HAP-1 (cell line): ENCODE results near the gene PCDHA3.
"Not testable (repeated sequence)": the region's sequence is repeated elsewhere in the genome, so short reads cannot be mapped to it uniquely, and the experiment has no call there.

Source experiments
- DNase-seq, 2 experiments: peaks; one replicate each; pipeline ENCODE4 v3.0.0-alpha.2; 2016 to 2020; ENCODE audit warnings: low spot score in 2 of 2
- H3K27me3 ChIP-seq: fragments of 250-450 bp; sonication (Bioruptor Pico); 2 replicates; pipeline ENCODE4 v1.5.1; 2020; ENCODE audit warnings: low read depth, mild to moderate bottlenecking, moderate library complexity
- H3K36me3 ChIP-seq: fragments of 250-450 bp; sonication (Bioruptor Pico); replicated peaks from 2 replicates; pipeline ENCODE4 v1.5.1; 2020; ENCODE audit warnings: mild to moderate bottlenecking
- H3K4me1 ChIP-seq: fragments of 250-450 bp; sonication (Bioruptor Pico); 2 replicates; pipeline ENCODE4 v1.5.1; 2020; ENCODE audit warnings: mild to moderate bottlenecking
- H3K4me3 ChIP-seq: fragments of 250-450 bp; sonication (Bioruptor Pico); 2 replicates; pipeline ENCODE4 v1.5.1; 2020; ENCODE audit warnings: mild to moderate bottlenecking, moderate library complexity
- H3K9me3 ChIP-seq: fragments of 250-450 bp; sonication (Bioruptor Pico); 2 replicates; pipeline ENCODE4 v1.5.1; 2020; ENCODE audit warnings: mild to moderate bottlenecking, moderate library complexity
- in situ Hi-C: fragments of 300-500 bp; cut with MboI; formaldehyde crosslinking; loops from 3 replicates; pipeline ENCODE4 v1.14.3; 2020; ENCODE audit warnings: low sequenced_read_pairs, inconsistent platforms, mixed read lengths

The PCDHA3 gene

DNA sequence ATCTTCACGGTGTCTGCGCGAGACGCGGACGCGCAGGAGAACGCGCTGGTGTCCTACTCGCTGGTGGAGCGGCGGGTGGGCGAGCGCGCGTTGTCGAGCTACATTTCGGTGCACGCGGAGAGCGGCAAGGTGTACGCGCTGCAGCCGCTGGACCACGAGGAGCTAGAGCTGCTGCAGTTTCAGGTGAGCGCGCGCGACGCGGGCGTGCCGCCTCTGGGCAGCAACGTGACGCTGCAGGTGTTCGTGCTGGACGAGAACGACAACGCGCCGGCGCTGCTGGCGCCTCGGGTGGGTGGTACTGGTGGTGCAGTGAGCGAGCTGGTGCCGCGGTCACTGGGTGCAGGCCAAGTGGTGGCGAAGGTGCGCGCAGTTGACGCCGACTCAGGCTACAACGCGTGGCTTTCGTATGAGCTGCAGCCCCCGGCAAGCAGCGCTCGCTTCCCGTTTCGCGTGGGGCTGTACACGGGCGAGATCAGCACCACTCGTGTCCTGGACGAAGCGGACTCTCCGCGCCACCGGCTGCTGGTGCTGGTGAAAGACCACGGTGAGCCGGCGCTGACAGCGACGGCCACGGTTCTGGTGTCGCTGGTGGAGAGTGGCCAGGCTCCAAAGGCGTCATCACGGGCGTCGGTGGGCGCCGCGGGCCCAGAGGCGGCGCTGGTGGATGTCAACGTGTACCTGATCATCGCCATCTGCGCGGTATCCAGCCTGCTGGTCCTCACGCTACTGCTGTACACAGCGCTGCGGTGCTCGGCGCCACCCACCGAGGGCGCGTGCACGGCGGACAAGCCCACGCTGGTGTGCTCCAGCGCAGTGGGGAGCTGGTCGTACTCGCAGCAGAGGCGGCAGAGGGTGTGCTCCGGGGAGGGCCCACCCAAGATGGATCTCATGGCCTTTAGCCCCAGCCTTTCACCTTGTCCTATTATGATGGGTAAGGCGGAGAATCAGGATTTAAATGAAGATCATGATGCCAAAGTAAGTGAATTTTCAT lies 28.9 kb downstream of the PCDHA3 start:
- H3K27me3 ChIP-seq, H3K4me1 ChIP-seq, in situ Hi-C loops, H3K9me3 ChIP-seq, H3K4me3 ChIP-seq, H3K36me3 ChIP-seq, DNase-seq: not testable (repeated sequence)

DNA sequence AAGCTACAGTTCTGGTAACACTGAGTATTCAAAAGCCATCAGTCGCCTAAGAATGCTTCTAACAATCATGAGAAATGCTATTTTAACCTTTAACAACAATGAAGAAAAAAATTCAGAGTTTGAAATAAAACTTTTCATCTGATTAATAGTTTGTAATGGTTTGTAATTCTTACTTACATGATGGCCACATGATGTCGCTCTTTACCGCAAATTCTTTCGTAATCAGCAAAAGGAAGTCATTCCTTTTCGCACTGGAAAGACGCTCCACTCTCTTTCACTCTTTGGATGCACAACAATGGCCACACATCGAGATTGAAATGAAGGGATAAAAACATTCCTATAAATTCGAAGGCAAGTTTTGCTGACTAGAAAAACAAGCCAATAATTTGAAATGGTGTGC lies 33.1 kb downstream of the PCDHA3 start, which contains the start of gene PCDHA7:
TSS of gene PCDHA7 (plus strand) at position 277 of the 400 bp plus-strand sequence. CDS start at position 392, 115 bp downstream.
- in situ Hi-C loops = no loop called here
- no peaks in the 10 kb centered on the region for H3K36me3 ChIP-seq
- H3K27me3 ChIP-seq = no peaks in the 10 kb centered on the region
- DNase-seq = no peak
- H3K4me1 ChIP-seq = no peaks in the 10 kb centered on the region
- H3K9me3 ChIP-seq = peaks cover 2% of the 10 kb centered on the region; the same call in 1 of the 2 replicates
- H3K4me3 ChIP-seq = no peak within 1 kb of the TSS

DNA sequence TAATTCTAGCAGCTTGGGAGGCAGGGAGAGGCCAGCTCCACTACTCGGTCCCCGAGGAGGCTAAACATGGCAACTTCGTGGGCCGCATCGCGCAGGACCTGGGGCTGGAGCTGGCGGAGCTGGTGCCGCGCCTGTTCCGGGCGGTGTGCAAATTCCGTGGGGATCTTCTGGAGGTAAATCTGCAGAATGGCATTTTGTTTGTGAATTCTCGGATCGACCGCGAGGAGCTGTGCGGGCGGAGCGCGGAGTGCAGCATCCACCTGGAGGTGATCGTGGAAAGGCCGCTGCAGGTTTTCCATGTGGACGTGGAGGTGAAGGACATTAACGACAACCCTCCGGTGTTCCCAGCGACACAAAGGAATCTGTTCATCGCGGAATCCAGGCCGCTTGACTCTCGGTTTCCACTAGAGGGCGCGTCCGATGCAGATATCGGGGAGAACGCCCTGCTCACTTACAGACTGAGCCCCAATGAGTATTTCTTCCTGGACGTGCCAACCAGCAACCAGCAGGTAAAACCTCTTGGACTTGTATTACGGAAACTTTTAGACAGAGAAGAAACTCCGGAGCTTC lies 33.7 kb downstream of the PCDHA3 start:
- H3K4me1 ChIP-seq, H3K4me3 ChIP-seq, in situ Hi-C loops, H3K27me3 ChIP-seq, H3K36me3 ChIP-seq, DNase-seq, H3K9me3 ChIP-seq: not testable (repeated sequence)

- Histone ChIP-seq H3K36me3 (no peaks in the 10 kb centered on the region), H3K9me3 (peaks cover 2% of the 10 kb centered on the region; the same call in 1 of the 2 replicates), H3K27me3 (no peaks in the 10 kb centered on the region), H3K4me1 (no peaks in the 10 kb centered on the region), H3K4me3 (no peak overlapping the region)
- in situ Hi-C loops = no loop called here
- no peak for DNase-seq
Measured at GRCh38 chr5:140835622-140836510, 35.0 kb downstream of the PCDHA3 start.

GRCh38 chr5:140840978-140841962 lies 40.4 kb downstream of the PCDHA3 start, which contains the start of gene PCDHA8:
Gene PCDHA8 (plus strand): TSS chr5:140841187. CDS start chr5:140841322, 135 bp downstream.
- Histone ChIP-seq H3K4me3 (no peak within 1 kb of the TSS), H3K9me3 (no peaks in the 10 kb centered on the region), H3K27me3 (no peaks in the 10 kb centered on the region), H3K4me1 (no peaks in the 10 kb centered on the region), H3K36me3 (no peaks in the 10 kb centered on the region)
- peak in 1 of 2 experiments; percentile 40 for DNase-seq
- in situ Hi-C loops = no loop called here

GRCh38 chr5:140842798-140843733 lies 42.2 kb downstream of the PCDHA3 start:
- H3K4me3 ChIP-seq = no peak overlapping the region
- H3K4me1 ChIP-seq = no peaks in the 10 kb centered on the region
- no peak for DNase-seq
- no peaks in the 10 kb centered on the region for H3K27me3 ChIP-seq
- no peaks in the 10 kb centered on the region for H3K36me3 ChIP-seq
- in situ Hi-C loops = no loop called here
- H3K9me3 ChIP-seq = no peaks in the 10 kb centered on the region

- in situ Hi-C loops, DNase-seq, H3K9me3 ChIP-seq, H3K36me3 ChIP-seq, H3K4me1 ChIP-seq, H3K4me3 ChIP-seq, H3K27me3 ChIP-seq: not testable (repeated sequence)
Measured at GRCh38 chr5:140848139-140849102, 47.6 kb downstream of the PCDHA3 start, which contains the start of gene PCDHA9. Gene PCDHA9 (plus strand): TSS chr5:140848382. CDS start chr5:140848496, 114 bp downstream.

DNA sequence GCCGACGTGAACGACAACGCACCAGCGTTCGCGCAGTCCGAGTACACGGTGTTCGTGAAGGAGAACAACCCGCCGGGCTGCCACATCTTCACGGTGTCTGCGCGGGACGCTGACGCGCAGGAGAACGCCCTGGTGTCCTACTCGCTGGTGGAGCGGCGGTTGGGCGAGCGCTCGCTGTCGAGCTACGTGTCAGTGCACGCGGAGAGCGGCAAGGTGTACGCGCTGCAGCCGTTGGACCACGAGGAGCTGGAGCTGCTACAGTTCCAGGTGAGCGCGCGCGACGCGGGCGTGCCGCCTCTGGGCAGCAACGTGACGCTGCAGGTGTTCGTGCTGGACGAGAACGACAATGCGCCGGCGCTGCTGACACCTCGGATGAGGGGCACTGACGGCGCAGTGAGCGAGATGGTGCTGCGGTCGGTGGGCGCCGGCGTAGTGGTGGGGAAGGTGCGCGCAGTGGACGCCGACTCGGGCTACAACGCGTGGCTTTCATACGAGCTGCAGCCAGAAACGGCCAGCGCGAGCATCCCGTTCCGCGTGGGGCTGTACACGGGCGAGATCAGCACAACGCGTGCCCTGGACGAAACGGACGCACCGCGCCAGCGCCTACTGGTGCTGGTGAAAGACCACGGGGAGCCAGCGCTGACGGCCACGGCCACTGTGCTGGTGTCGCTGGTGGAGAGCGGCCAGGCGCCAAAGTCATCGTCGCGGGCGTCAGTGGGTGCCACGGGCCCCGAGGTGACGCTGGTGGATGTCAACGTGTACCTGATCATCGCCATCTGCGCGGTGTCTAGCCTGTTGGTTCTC lies 49.2 kb downstream of the PCDHA3 start:
- H3K9me3 ChIP-seq, H3K4me1 ChIP-seq, H3K27me3 ChIP-seq, in situ Hi-C loops, DNase-seq, H3K4me3 ChIP-seq, H3K36me3 ChIP-seq: not testable (repeated sequence)
